Suprapubic skin (tissue), 4 donors: ENCODE measurements around the gene FAM118A.

Experiments
- CTCF ChIP-seq, 2 donors: fragments of 200-600 bp in 1 of 2; fragments of 450-650 bp in 1 of 2; sonication (generic) in 1 of 2; IDR thresholded peaks; one replicate each; pipeline ENCODE4 v1.5.1; 2016 to 2019; ENCODE audit warnings: antibody characterized with exemption in 2 of 2, mild to moderate bottlenecking in 1 of 2, moderate library complexity in 1 of 2
- EP300 ChIP-seq: sonication (generic); formaldehyde crosslinking; IDR thresholded peaks from one replicate; pipeline ENCODE4 v1.6.1; 2017; ENCODE audit warnings: antibody characterized with exemption
- POLR2AphosphoS5 ChIP-seq, 3 donors: sonication (generic); formaldehyde crosslinking; IDR thresholded peaks; one replicate each; pipeline ENCODE4 v1.6.1; 2017; ENCODE audit warnings: antibody characterized with exemption in 3 of 3

- TF ChIP-seq CTCF (IDR thresholded peaks at IDR 0.05) (no peak), EP300 (no peak), POLR2AphosphoS5 (IDR thresholded peaks at IDR 0.05) (no peak)
Measured at GRCh38 chr22:45306139-45306538, 3.6 kb upstream of the FAM118A start.
